NCI-H226 (cell line): ENCODE measurements around the gene HOXB7.

Source experiments
- DNase-seq: peaks from one replicate; pipeline ENCODE4 v3.0.0-alpha.2; 2015

HOXB7 gene

GRCh38 chr17:48578616-48579470 is 32.0 kb downstream of the HOXB7 start:
- no peak for DNase-seq

- peak; percentile 75 for DNase-seq
Observed at GRCh38 chr17:48577946-48578615, 32.7 kb downstream of the HOXB7 start, which contains the start of gene HOXB4. HOXB4 (minus strand) TSS chr17:48578350; CDS start chr17:48578319, 31 bp downstream.

- DNase-seq: peak; percentile 59
Observed at GRCh38 chr17:48577330-48577945, 33.4 kb downstream of the HOXB7 start.

- DNase-seq: peak; percentile 90
Observed at GRCh38 chr17:48576479-48577309, 34.1 kb downstream of the HOXB7 start.

- DNase-seq: no peak
Observed at GRCh38 chr17:48575673-48576478, 34.9 kb downstream of the HOXB7 start.

GRCh38 chr17:48575066-48575582 is 35.7 kb downstream of the HOXB7 start:
- DNase-seq: no peak

GRCh38 chr17:48574505-48575065 is 36.2 kb downstream of the HOXB7 start:
- no peak for DNase-seq

GRCh38 chr17:48571826-48572417 is 38.9 kb downstream of the HOXB7 start:
- DNase-seq: no peak

GRCh38 chr17:48571024-48571818 is 39.6 kb downstream of the HOXB7 start:
- no peak for DNase-seq

- DNase-seq: no peak
Observed at GRCh38 chr17:48570325-48571023, 40.3 kb downstream of the HOXB7 start.

- DNase-seq: no peak
Observed at GRCh38 chr17:48569674-48570324, 41.0 kb downstream of the HOXB7 start.

- no peak for DNase-seq
Observed at GRCh38 chr17:48569240-48569582, 41.6 kb downstream of the HOXB7 start.

- DNase-seq: no peak
Observed at GRCh38 chr17:48568499-48569239, 42.1 kb downstream of the HOXB7 start.

- no peak for DNase-seq
Observed at GRCh38 chr17:48567646-48568354, 43.0 kb downstream of the HOXB7 start.

- DNase-seq: no peak
Observed at GRCh38 chr17:48567209-48567608, 43.6 kb downstream of the HOXB7 start.

- DNase-seq: no peak
Observed at GRCh38 chr17:48566717-48567116, 44.1 kb downstream of the HOXB7 start.

- DNase-seq: no peak
Observed at GRCh38 chr17:48565925-48566710, 44.7 kb downstream of the HOXB7 start.
